IPS DF 4.7 (cell line): Measurements from ENCODE around the gene CHST1.

Source experiments
- DNase-seq: peaks from one replicate; pipeline ENCODE4 v3.0.0-alpha.2; 2013; ENCODE audit warnings: low spot score; ENCODE audit errors: extremely low read depth

CHST1 gene

GRCh38 chr11:45674481-45675190 is 9.2 kb upstream of the CHST1 start:
- no peak for DNase-seq

- no peak for DNase-seq
Measured at GRCh38 chr11:45673441-45673840, 8.0 kb upstream of the CHST1 start.

GRCh38 chr11:45672593-45672992 is 7.2 kb upstream of the CHST1 start:
- DNase-seq = no peak

- DNase-seq = no peak
Measured at GRCh38 chr11:45671246-45672171, 6.1 kb upstream of the CHST1 start.

- no peak for DNase-seq
Measured at GRCh38 chr11:45670386-45671135, 5.1 kb upstream of the CHST1 start.

GRCh38 chr11:45669956-45670355 is 4.5 kb upstream of the CHST1 start:
- DNase-seq = no peak

GRCh38 chr11:45669146-45669545 is 3.7 kb upstream of the CHST1 start:
- no peak for DNase-seq

- DNase-seq = no peak
Measured at GRCh38 chr11:45667929-45668680, 2.7 kb upstream of the CHST1 start.

- no peak for DNase-seq
Measured at GRCh38 chr11:45666648-45667642, 1.5 kb upstream of the CHST1 start.

GRCh38 chr11:45665933-45666647 is 668 bp upstream of the CHST1 start:
- no peak for DNase-seq

GRCh38 chr11:45664376-45665205 is 831 bp downstream of the CHST1 start:
- no peak for DNase-seq

GRCh38 chr11:45663486-45664375 is 1.7 kb downstream of the CHST1 start:
- no peak for DNase-seq

- no peak for DNase-seq
Measured at GRCh38 chr11:45662665-45663485, 2.5 kb downstream of the CHST1 start.

GRCh38 chr11:45662096-45662664 is 3.2 kb downstream of the CHST1 start:
- no peak for DNase-seq

GRCh38 chr11:45661439-45662055 is 3.9 kb downstream of the CHST1 start:
- DNase-seq = no peak
